Endodermal cell (in vitro differentiated cells): Measurements from ENCODE around the gene MEPE. TPM values are rescaled to one million over a fixed set of nuclear protein-coding genes. Genes with fewer than 3 reads are reported as not detected.

ENCODE experiments used
- DNase-seq: peaks from one replicate; pipeline ENCODE4 v3.0.0-alpha.2; 2017
- H3K27ac ChIP-seq: 2 replicates; pipeline ENCODE4 v1.5.1; 2013; ENCODE audit warnings: mild to moderate bottlenecking, low read depth, low read length, moderate library complexity
- H3K27me3 ChIP-seq: 2 replicates; pipeline ENCODE4 v1.6.1; 2013; ENCODE audit warnings: mild to moderate bottlenecking, low read length, moderate library complexity; ENCODE audit not compliant: insufficient read depth, control insufficient read depth, poor library complexity, severe bottlenecking
- H3K36me3 ChIP-seq: 2 replicates; pipeline ENCODE4 v1.7.0; 2013; ENCODE audit warnings: mild to moderate bottlenecking, low read length, moderate library complexity; ENCODE audit not compliant: control insufficient read depth, insufficient read depth
- H3K4me1 ChIP-seq: one replicate; pipeline ENCODE4 v1.7.0; 2013; ENCODE audit warnings: low read length; ENCODE audit not compliant: control insufficient read depth, insufficient read depth
- H3K4me3 ChIP-seq: 2 replicates; pipeline ENCODE4 v1.5.1; 2013; ENCODE audit warnings: mild to moderate bottlenecking, low read length, moderate library complexity
- H3K9ac ChIP-seq: 2 replicates; pipeline ENCODE4 v1.6.1; 2013; ENCODE audit warnings: mild to moderate bottlenecking, low read length, moderate library complexity; ENCODE audit not compliant: poor library complexity, severe bottlenecking; ENCODE audit errors: extremely low read depth
- H3K9me3 ChIP-seq: 2 replicates; pipeline ENCODE4 v1.6.1; 2013; ENCODE audit warnings: mild to moderate bottlenecking, low read length, moderate library complexity; ENCODE audit not compliant: control insufficient read depth
- H3K27ac Mint-ChIP-seq: 2 replicates; pipeline ENCODE4 v1.8.0; 2020; ENCODE audit warnings: mixed read lengths
- H3K27me3 Mint-ChIP-seq: 2 replicates; pipeline ENCODE4 v1.8.0; 2021; ENCODE audit warnings: mild to moderate bottlenecking, mixed read lengths; ENCODE audit not compliant: insufficient read depth
- H3K36me3 Mint-ChIP-seq: 2 replicates; pipeline ENCODE4 v1.8.0; 2020; ENCODE audit warnings: low read depth, mixed read lengths
- H3K4me1 Mint-ChIP-seq: 2 replicates; pipeline ENCODE4 v1.8.0; 2020; ENCODE audit warnings: mixed read lengths
- H3K4me3 Mint-ChIP-seq: 2 replicates; pipeline ENCODE4 v1.8.0; 2020; ENCODE audit warnings: mild to moderate bottlenecking, moderate library complexity, mixed read lengths
- H3K9me3 Mint-ChIP-seq: 2 replicates; pipeline ENCODE4 v1.8.0; 2020; ENCODE audit warnings: mild to moderate bottlenecking, mixed read lengths
- WGBS, 2 experiments: methylation state at CpG; one replicate each; pipeline versions ENCODE4 v1.1.5 to v1.1.7; 2013; ENCODE audit warnings: missing lambda C conversion rate in 2 of 2, mixed read lengths in 1 of 2; ENCODE audit not compliant: insufficient coverage in 1 of 2, insufficient read length in 1 of 2; 5-methylcytosine and 5-hydroxymethylcytosine counted together
- total RNA-seq, 2 donors: library from RNA; stranded (reverse); fragmentation: NEBNext Ultra II Directional in 1 of 2; extraction: Animal tissue kit (Norgen Biotek cat#: 25700) in 1 of 2; gene quantifications; 2 replicates in 1 of 2; 3 replicates in 1 of 2; pipeline ENCODE4 v1.2.1, GENCODE V29; 2021
- TF ChIP-seq, protein P1 (sequence below): fragments of 200-600 bp; sonication (generic); conservative IDR thresholded peaks from 2 replicates; pipeline ENCODE4 v1.5.0; 2021; ENCODE audit warnings: antibody characterized with exemption, mild to moderate bottlenecking

MEPE gene
- total RNA-seq, 2 donors from 2014 or later: 0.37 to 0.89 TPM

GRCh38 chr4:87895964-87896621, 63.3 kb downstream of the MEPE start:
- Histone ChIP-seq H3K9me3 (peaks cover 11% of the 10 kb centered on the region), H3K9ac (no peak overlapping the region), H3K4me3 (no peak overlapping the region), H3K4me1 (no peaks in the 10 kb centered on the region), H3K27ac (no peak overlapping the region), H3K36me3 (peaks cover 13% of the 10 kb centered on the region), H3K27me3 (no peaks in the 10 kb centered on the region)
- Mint-ChIP-seq H3K36me3 (peaks cover 29% of the 10 kb centered on the region), H3K4me1 (peaks cover 11% of the 10 kb centered on the region), H3K4me3 (no peak overlapping the region), H3K27me3 (no peaks in the 10 kb centered on the region), H3K9me3 (peaks cover 18% of the 10 kb centered on the region), H3K27ac (peak overlapping the region; percentile 78)
- TF ChIP-seq, protein P1, sequence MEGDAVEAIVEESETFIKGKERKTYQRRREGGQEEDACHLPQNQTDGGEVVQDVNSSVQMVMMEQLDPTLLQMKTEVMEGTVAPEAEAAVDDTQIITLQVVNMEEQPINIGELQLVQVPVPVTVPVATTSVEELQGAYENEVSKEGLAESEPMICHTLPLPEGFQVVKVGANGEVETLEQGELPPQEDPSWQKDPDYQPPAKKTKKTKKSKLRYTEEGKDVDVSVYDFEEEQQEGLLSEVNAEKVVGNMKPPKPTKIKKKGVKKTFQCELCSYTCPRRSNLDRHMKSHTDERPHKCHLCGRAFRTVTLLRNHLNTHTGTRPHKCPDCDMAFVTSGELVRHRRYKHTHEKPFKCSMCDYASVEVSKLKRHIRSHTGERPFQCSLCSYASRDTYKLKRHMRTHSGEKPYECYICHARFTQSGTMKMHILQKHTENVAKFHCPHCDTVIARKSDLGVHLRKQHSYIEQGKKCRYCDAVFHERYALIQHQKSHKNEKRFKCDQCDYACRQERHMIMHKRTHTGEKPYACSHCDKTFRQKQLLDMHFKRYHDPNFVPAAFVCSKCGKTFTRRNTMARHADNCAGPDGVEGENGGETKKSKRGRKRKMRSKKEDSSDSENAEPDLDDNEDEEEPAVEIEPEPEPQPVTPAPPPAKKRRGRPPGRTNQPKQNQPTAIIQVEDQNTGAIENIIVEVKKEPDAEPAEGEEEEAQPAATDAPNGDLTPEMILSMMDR: no peak
- peak; percentile 83 for DNase-seq
- 42 to 100% methylated on average over 2 to 7 of the region's 8 CpGs for WGBS, 2 experiments

Other genes starting within 250 kb of the MEPE start
- gene DSPP, start 224.4 kb upstream of the MEPE start, total RNA-seq: not detected
- gene DMP1, start 182.7 kb upstream of the MEPE start, total RNA-seq: under 1 TPM in 1 of 2 donors, not detected in 1; 0.09 TPM
- gene IBSP, start 33.4 kb upstream of the MEPE start, total RNA-seq: not detected
- 1 to 10 TPM in 1 of 2 donors, under 1 TPM in 1; 0.31 to 8.8 TPM for gene SPP1, start 142.7 kb downstream of the MEPE start, total RNA-seq
- gene PKD2, start 174.7 kb downstream of the MEPE start, total RNA-seq: 10 to 100 TPM; 31.4 to 34.2 TPM